ENCODE data around the gene UMAD1. TPM values are rescaled to one million over a fixed set of nuclear protein-coding genes. Genes with fewer than 3 reads are reported as not detected.
"Not testable (repeated sequence)": the region's sequence is repeated elsewhere in the genome, so short reads cannot be mapped to it uniquely, and the experiment has no call there.

UMAD1 gene
- total and polyA plus RNA-seq, 7 donors: 8.7 to 51.1 (median 15.6) TPM

GRCh38 chr7:7816816-7817536 is 176.4 kb downstream of the UMAD1 start:
- peaks cover 0 to 12% (median 5%) of the 10 kb centered on the region in 4 donors for H3K4me1 ChIP-seq
- no peak for DNase-seq
- H3K4me3 ChIP-seq: no peak overlapping the region
- TF ChIP-seq POLR2A (IDR thresholded peaks at IDR 0.05): no peak
- TF ChIP-seq EP300 (IDR thresholded peaks at IDR 0.05): no peak
- TF ChIP-seq CTCF (IDR thresholded peaks at IDR 0.05): no peak
- TF ChIP-seq POLR2AphosphoS5 (IDR thresholded peaks at IDR 0.05): peak in 1 of 4 donors; percentile 30
- H3K9me3 ChIP-seq: no peaks in the 10 kb centered on the region
- no peak overlapping the region for H3K27ac ChIP-seq
- 75 to 79% methylated on average over 7 of the region's 7 CpGs for WGBS, 2 donors
- H3K27me3 ChIP-seq: no peaks in the 10 kb centered on the region
- H3K36me3 ChIP-seq: no peaks in the 10 kb centered on the region
- intact Hi-C loops (cut with DNase I): no loop called here

- no peak for TF ChIP-seq EP300 (IDR thresholded peaks at IDR 0.05)
- TF ChIP-seq POLR2AphosphoS5 (IDR thresholded peaks at IDR 0.05): no peak
- no peak for TF ChIP-seq POLR2A (IDR thresholded peaks at IDR 0.05)
- no peak for TF ChIP-seq CTCF (IDR thresholded peaks at IDR 0.05)
- DNase-seq: no peak
- H3K9me3 ChIP-seq: no peaks in the 10 kb centered on the region
- H3K27me3 ChIP-seq: no peaks in the 10 kb centered on the region
- WGBS, 2 donors: 82 to 92% methylated on average over 2 of the region's 2 CpGs
- peaks cover 0 to 12% (median 5%) of the 10 kb centered on the region in 4 donors for H3K4me1 ChIP-seq
- H3K27ac ChIP-seq: no peak overlapping the region
- no peaks in the 10 kb centered on the region for H3K36me3 ChIP-seq
- intact Hi-C loops (cut with DNase I): no loop called here
- no peak overlapping the region for H3K4me3 ChIP-seq
Measured at GRCh38 chr7:7817748-7818147, 177.2 kb downstream of the UMAD1 start.

GRCh38 chr7:7818179-7818578 is 177.6 kb downstream of the UMAD1 start:
- H3K4me1 ChIP-seq: peaks cover 0 to 12% (median 5%) of the 10 kb centered on the region in 4 donors
- H3K4me3 ChIP-seq; H3K9me3 ChIP-seq; H3K27me3 ChIP-seq; DNase-seq; intact Hi-C loops (cut with DNase I); H3K36me3 ChIP-seq; H3K27ac ChIP-seq: not testable (repeated sequence)
- WGBS, 2 donors: 74 to 96% methylated on average over 2 of the region's 2 CpGs

- Histone ChIP-seq H3K4me3 (no peak overlapping the region), H3K4me1 (peaks cover 0 to 12% (median 5%) of the 10 kb centered on the region in 4 donors), H3K36me3 (no peaks in the 10 kb centered on the region), H3K27ac (no peak overlapping the region), H3K27me3 (no peaks in the 10 kb centered on the region), H3K9me3 (no peaks in the 10 kb centered on the region)
- intact Hi-C loops (cut with DNase I): no loop called here
- DNase-seq: no peak
- no peak for TF ChIP-seq EP300 (IDR thresholded peaks at IDR 0.05)
- no peak for TF ChIP-seq POLR2A (IDR thresholded peaks at IDR 0.05)
- TF ChIP-seq POLR2AphosphoS5 (IDR thresholded peaks at IDR 0.05): no peak
- TF ChIP-seq CTCF (IDR thresholded peaks at IDR 0.05): no peak
- WGBS, 2 donors: 68 to 85% methylated on average over 6 of the region's 6 CpGs
Measured at GRCh38 chr7:7819442-7820247, 179.1 kb downstream of the UMAD1 start.

GRCh38 chr7:7820409-7820808 is 179.9 kb downstream of the UMAD1 start:
- no peak for DNase-seq
- Histone ChIP-seq H3K4me1 (peaks cover 0 to 12% (median 5%) of the 10 kb centered on the region in 4 donors), H3K36me3 (no peaks in the 10 kb centered on the region), H3K27ac (no peak overlapping the region), H3K9me3 (no peaks in the 10 kb centered on the region), H3K27me3 (no peaks in the 10 kb centered on the region), H3K4me3 (no peak overlapping the region)
- TF ChIP-seq POLR2AphosphoS5 (IDR thresholded peaks at IDR 0.05): no peak
- no peak for TF ChIP-seq EP300 (IDR thresholded peaks at IDR 0.05)
- TF ChIP-seq POLR2A (IDR thresholded peaks at IDR 0.05): no peak
- no peak for TF ChIP-seq CTCF (IDR thresholded peaks at IDR 0.05)
- intact Hi-C loops (cut with DNase I): no loop called here
- WGBS, 2 donors: 76 to 93% methylated on average over 1 of the region's 1 CpG

Measured in sigmoid colon (tissue), 7 donors.